GM21723 (cell line): ENCODE results near the gene CD2.
A peak's percentile ranks its signal among the peaks of the same experiment; 100 is the strongest.
"Not testable (repeated sequence)": the region's sequence is repeated elsewhere in the genome, so short reads cannot be mapped to it uniquely, and the experiment has no call there.

Source experiments
- ATAC-seq: cut with Tn5 transposase; IDR thresholded peaks from one replicate; pipeline ENCODE4 v1.9.1; 2021; ENCODE audit warnings: mild to moderate bottlenecking, moderate library complexity; ENCODE audit not compliant: unreplicated experiment

Gene CD2

DNA sequence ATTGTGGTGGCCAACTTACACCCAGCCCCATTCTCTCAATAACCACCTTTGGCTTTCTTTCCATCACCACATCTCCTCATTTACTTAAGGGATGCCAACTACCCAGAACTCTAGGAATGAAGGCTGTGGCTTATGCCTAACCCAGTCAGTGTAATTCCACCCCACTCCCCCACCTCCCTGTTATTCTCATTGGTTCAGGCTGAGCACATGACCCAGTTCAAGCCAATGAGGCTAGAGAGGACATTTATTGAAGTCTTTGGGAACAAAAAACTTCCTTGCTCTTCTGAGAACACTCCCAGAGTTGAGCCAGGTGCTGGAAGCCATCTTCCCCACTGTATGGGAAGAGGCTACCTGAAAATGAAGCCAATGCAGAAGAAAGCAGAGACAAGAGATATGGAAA, 22.8 kb upstream of the CD2 start:
- no peak for ATAC-seq

- no peak for ATAC-seq
These were observed 21.5 kb upstream of the CD2 start for GRCh38 chr1:116732726-116733125.

DNA sequence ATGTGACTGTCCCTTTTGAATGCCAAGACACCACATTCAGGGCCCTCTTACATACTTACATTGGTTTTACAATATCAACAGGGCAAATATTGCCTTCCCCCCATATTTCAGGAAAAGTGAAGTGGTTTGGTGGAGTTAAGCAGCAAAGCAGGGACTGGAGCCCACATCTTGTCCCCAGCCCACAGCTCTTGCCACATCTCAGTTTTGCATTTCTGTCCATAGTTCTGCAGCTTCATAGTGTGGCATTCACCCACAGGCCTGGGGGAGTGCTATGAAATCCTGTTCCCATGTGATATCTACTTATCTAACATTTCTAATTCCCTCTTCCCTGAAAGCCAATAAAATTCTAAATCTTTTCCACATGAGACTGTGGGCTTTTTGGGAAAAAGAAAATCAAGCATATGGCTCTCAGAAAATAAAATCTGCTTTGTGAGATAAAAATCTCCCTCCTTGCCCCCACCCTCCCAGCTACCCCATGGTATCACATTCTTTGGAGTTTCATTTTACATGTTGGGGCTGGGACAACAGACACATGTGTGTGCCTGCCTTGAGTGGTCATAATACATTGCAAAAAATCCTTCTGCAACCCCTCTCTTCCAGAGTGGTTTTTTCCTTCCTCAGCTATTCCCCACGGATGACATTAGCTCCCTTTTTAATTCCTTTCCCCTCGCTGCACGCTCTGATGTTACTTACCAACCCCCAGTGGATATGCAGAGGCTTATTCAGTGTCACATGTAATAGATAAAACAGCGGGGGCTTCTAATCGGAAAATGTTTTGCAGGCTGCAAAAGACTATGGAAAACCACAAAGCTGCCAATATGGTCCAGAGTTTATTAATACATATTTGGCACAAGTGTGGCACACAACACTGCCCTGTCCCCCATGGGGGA, 20.5 kb upstream of the CD2 start:
- no peak for ATAC-seq

DNA sequence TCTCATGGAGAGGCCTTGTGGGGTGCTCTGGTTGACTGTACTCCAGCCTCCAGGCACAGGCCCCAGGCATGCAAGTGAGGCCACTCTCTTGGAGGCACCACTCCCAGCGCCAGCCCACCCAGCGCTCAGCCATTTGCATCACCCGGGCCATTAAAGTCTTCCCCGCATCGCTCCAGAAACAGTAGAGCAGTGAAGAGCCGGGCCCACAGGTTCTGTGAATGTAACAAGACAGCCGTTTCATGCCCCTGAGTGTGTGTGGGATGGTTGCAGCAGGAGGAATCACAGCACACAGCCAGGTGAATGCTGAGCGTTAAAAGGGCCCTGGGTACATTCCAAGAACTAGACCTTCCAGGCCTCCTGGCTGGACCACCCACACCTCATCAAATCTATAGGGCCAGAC, 19.0 kb upstream of the CD2 start:
- no peak for ATAC-seq

DNA sequence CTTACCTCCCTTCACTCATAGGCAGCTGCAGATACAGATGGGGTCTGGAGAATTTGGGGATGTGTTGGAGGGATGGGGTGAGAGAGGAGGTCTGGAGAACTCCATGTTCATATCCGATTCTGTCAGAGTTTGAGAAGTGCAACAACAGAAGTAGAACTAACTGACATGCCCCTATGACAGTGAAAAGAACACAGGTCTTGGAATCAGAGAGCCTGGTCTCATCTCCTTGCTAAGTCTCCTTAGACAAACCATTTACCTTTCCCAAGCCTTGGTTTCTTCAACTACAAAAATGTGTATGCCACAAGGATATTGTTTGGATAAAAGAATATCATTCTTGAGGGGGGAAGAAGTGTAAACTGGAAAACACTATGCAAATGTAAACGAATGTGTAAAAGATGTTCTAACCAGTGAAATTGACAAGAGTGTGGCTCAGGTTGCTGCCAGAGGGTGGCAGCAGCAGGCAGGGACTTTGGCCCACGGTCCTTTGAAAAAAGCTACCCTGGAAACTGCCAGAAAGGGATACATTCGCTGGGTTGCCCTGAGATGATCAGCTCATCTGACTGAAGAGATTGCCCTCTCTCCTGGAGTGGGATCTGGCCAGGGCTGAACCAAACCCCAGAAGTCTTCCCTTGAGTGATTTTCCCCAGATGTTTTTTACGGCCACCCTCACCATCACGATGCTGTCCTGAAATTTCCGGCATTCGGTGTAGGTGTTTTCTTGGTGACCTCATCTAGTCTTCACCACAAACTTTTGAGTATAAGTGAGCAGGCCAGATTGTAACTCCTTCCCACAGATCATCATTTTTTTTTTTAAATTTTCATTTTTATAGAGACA, 17.0 kb upstream of the CD2 start:
- peak; percentile 58 for ATAC-seq

DNA sequence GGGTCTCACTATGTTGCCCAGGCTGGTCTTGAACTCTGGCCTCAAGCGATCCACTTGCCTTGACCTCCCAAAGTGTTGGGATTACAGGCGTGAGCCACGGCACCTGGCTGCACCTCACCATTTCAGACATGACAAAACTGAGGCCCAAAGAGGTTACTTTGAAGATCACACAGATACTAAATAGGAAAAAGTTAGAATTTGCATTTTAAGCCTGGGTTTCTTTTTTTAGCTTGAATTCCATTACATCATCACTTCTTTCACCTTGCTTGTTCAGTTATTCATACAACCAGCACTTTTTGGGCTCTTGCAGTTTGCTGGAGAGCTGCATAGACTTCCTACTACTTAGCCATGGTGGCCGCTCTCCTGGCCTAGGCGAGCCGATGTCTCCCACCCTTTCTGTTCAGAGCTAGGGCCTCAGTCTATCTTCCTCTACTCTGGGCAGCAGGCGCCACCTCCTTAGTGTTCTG, 16.3 kb upstream of the CD2 start:
- peak; percentile 33 for ATAC-seq

DNA sequence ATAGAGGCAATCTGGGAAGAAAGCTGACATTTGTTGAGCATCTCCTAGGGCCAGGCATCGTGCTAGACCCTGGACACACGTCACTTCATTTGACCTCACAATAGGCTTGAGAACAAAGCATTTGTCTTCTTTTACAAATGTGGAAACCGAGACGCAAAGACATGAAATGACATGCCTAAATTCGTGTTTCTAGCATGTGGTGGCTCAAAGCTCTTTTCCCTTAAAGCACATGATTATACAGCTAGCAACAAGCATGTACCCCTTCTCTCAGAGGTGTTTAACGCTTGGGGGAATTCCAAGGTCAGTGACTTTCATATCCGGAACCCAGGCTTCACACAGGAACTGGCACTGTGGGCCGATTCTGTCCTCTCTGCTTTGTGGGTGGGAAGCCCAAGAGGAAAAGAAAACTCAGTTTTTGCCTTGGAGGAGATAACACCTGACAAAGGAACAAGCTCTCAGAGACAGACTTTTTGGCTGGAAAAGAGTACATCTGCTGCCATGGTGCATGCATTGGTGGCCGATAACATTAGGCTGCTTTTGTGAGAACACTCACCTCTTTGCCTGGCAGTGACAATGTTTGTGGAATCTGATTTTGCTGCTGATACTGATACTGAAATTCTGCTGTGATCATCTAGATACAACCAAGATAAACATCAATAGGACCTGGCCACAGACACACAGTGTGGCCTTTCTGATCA, 15.4 kb upstream of the CD2 start:
- ATAC-seq = peak; percentile 62

DNA sequence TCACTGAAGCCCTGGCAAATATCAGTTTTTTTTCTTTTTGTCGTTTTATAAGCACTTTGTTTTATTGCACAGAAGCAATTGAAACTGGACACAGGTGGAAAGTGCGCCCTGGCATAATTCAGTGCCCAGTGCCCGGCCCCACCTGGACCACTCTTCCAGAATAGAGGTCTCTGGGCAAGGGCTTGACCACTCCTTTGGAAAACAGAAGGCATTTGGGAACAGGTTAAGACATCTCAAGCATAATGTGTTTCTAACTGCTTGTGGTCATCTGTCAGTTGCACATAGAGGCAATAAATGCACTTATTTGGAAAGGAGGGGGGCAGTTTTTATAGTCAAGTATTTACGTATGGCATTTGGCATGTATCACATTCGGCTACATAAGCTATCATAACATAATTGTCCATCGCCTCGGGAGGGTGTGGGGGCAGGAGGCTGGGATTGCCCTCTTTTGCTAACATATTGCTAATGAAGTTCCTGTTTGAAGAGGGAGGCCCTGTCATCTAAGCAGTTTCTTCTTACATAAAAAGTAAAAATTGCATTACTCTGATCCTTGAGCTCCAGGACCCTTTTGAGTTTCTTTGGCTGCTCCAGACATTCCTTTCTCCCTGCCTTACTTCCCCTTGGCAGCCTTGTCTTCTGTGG, 14.7 kb upstream of the CD2 start:
- ATAC-seq = no peak

- ATAC-seq = no peak
These were observed 13.9 kb upstream of the CD2 start for GRCh38 chr1:116740296-116740695.

GRCh38 chr1:116740746-116741145, 13.5 kb upstream of the CD2 start:
- no peak for ATAC-seq

- ATAC-seq = no peak
These were observed 12.2 kb upstream of the CD2 start for GRCh38 chr1:116741836-116742565.

DNA sequence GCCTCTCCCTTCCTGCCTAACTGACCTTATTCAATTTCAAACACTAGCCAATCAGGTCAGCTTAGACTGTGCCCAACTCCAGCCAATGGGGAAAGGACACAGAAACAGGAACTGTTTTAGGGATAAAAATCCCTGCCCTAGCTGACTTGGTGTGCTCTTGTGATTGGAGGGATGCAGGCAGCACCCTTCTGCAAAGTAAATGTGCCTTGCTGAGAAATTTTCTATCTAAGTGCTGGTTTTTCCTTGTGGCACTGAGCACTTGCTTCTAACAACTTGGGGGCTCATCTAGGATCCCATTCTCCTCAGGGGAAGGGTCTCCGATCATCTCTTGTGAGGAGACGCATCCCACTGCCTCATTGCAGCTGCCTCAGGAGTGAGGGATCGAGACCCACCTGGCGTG, 10.7 kb upstream of the CD2 start:
- ATAC-seq = no peak

DNA sequence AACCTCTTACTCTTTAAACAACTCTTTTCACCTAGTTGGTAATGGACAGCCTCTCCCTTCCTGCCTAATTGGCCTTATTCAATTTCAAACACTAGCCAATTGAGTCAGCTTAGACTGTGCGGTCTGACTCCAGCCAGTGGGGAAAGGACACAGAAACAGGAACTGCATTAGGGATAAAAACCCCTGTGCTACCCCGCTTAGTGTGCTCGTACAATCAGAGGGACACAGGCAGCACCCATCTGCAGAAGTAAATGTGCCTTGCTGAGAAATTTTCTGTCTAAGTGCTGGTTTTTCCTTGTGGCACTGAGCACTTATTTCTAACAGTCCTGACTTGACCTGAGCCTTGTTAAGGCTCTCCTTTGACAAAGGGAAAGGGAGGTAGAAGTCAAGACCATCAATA, 6.0 kb upstream of the CD2 start:
- no peak for ATAC-seq

GRCh38 chr1:116751146-116751545, 3.1 kb upstream of the CD2 start:
- ATAC-seq = no peak

- no peak for ATAC-seq
These were observed 2.6 kb upstream of the CD2 start for GRCh38 chr1:116751621-116752020.

- no peak for ATAC-seq
These were observed 918 bp upstream of the CD2 start for GRCh38 chr1:116753312-116753711.

DNA sequence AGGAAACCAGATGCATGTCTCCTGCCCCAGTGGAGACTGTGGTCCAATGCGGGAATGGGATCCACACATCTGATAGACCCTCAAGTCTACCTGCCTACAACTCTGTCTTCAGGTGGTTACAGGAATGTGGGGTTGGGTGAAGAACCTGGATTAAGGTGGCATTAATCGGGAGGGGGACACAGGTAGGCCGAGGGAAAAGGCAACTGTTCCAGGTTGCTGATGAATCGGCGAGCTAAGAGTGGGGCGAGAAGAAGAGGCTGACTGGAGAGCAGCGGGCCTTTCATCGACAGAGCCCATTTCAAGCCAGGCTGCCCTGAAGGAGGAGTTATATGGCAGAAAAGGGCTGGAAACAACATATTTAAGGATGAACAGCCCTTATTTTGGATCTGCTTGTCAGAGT, 836 bp downstream of the CD2 start:
- ATAC-seq = no peak

DNA sequence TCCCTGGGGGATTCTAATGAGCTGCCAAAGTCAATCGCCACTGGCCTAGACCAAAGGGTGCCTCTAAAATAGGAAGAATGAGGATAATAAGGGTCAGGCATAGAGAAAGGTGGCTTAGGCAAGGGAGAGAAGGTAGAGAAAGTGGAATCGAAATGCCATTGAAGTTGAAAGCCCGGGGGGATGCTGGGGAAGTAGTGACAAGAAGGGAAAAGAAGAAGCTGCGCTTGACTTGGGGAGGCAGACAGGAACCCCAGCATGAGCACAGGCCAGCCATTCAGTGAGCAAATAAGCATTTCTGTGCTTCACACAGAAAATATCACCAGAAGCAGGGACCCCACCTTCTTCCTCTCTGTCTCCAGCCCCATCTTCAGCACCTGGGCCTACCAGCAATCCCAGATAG, 1.5 kb downstream of the CD2 start:
- ATAC-seq = no peak

DNA sequence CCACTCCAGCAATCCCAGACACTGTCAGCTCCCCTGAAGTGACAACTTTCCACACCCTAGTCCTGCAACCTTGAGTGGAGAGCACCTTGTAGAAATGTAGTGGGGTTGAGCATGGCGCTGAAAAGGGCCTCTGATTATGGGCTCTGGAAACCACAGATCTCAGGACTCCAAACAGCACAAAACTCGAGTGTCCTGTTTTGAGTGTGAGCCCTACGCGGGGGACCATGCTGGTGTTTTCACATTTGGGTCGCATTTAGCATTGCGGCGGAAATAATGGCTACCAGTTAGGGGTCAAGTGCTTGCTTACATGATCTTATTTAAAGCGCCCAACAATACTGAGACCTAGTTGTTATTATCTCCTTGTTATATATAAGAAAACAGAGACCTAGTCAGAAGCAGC, 1.9 kb downstream of the CD2 start:
- not testable (repeated sequence) for ATAC-seq

DNA sequence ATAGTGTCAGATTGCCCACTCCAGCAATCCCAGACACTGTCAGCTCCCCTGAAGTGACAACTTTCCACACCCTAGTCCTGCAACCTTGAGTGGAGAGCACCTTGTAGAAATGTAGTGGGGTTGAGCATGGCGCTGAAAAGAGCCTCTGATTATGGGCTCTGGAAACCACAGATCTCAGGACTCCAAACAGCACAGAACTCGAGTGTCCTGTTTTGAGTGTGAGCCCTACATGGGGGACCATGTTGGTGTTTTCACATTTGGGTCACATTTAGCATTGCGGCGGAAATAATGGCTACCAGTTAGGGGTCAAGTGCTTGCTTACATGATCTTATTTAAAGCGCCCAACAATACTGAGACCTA, 4.2 kb downstream of the CD2 start:
- not testable (repeated sequence) for ATAC-seq
